Measurements from ENCODE around the gene KCNQ5.

- no peak for TF ChIP-seq CTCF (optimal IDR thresholded peaks at IDR 0.05 in 1 of 3, IDR thresholded peaks at IDR 0.05 in 1 of 3, conservative IDR thresholded peaks at IDR 0.05 in 1 of 3; ENCODE audit: extremely low read depth in 1 of 3, insufficient read depth in 2 of 3, low read length in 3 of 3)
- TF ChIP-seq EZH2 (IDR thresholded peaks at IDR 0.05; ENCODE audit: low read length) = no peak
These were observed 18.2 kb downstream of the KCNQ5 start for GRCh38 chr6:72639920-72640614.

Data from keratinocyte (primary cell).